Measurements from ENCODE around the gene MBD5.

MBD5 gene

GRCh38 chr2:148021059-148021861 is at the start of gene MBD5:
TSS of gene MBD5 (plus strand) at chr2:148021091.
- peak; percentile 45 for DNase-seq
- Histone ChIP-seq H3K27ac (peak within 1 kb of the TSS; percentile 83), H3K4me3 (ENCODE audit: low read depth, low read length) (peak within 1 kb of the TSS; percentile 92)

GRCh38 chr2:147976102-147976501 is 44.8 kb upstream of the MBD5 start:
- DNase-seq: no peak
- no peak overlapping the region for H3K4me3 ChIP-seq (ENCODE audit: low read depth, low read length)
- no peaks in the 10 kb centered on the region for H3K36me3 ChIP-seq (replicated peaks)
- no peaks in the 10 kb centered on the region for H3K27me3 ChIP-seq (replicated peaks)
- no peak overlapping the region for H3K27ac ChIP-seq
- in situ Hi-C loops (cut with HindIII; ENCODE audit: low pct_ligation_motif_present, low sequenced_read_pairs): loop anchor here (25.0 kb wide), 1 partner anchor 1011 kb away; no protein-coding TSS in a partner anchor
- TF ChIP-seq CTCF (IDR thresholded peaks at IDR 0.05; ENCODE audit: low read depth, low read length, missing control alignments): no peak

More at GRCh38 chr2:148021059-148021861, at the start of gene MBD5:
- Histone ChIP-seq H3K36me3 (replicated peaks) (no peaks in the 10 kb centered on the region), H3K27me3 (replicated peaks) (no peaks in the 10 kb centered on the region)
- TF ChIP-seq CTCF (IDR thresholded peaks at IDR 0.05; ENCODE audit: low read depth, low read length, missing control alignments): no peak
- in situ Hi-C loops (cut with HindIII; ENCODE audit: low pct_ligation_motif_present, low sequenced_read_pairs): no loop called here

- Histone ChIP-seq H3K36me3 (replicated peaks) (no peaks in the 10 kb centered on the region), H3K27me3 (replicated peaks) (no peaks in the 10 kb centered on the region), H3K4me3 (ENCODE audit: low read depth, low read length) (no peak overlapping the region), H3K27ac (no peak overlapping the region)
- DNase-seq: no peak
- no peak for TF ChIP-seq CTCF (IDR thresholded peaks at IDR 0.05; ENCODE audit: low read depth, low read length, missing control alignments)
- in situ Hi-C loops (cut with HindIII; ENCODE audit: low pct_ligation_motif_present, low sequenced_read_pairs): loop anchor here (25.0 kb wide), 1 partner anchor 1010 kb away; no protein-coding TSS in a partner anchor
These were observed 43.2 kb upstream of the MBD5 start for GRCh38 chr2:147977679-147978078.

- in situ Hi-C loops (cut with HindIII; ENCODE audit: low pct_ligation_motif_present, low sequenced_read_pairs): loop anchor here (25.0 kb wide), 1 partner anchor 1006 kb away; no protein-coding TSS in a partner anchor
- DNase-seq: no peak
- H3K27ac ChIP-seq: no peak overlapping the region
- H3K36me3 ChIP-seq (replicated peaks): no peaks in the 10 kb centered on the region
- no peak overlapping the region for H3K4me3 ChIP-seq (ENCODE audit: low read depth, low read length)
- TF ChIP-seq CTCF (IDR thresholded peaks at IDR 0.05; ENCODE audit: low read depth, low read length, missing control alignments): no peak
- no peaks in the 10 kb centered on the region for H3K27me3 ChIP-seq (replicated peaks)
These were observed 39.9 kb upstream of the MBD5 start for GRCh38 chr2:147980940-147981528.

- in situ Hi-C loops (cut with HindIII; ENCODE audit: low pct_ligation_motif_present, low sequenced_read_pairs): loop anchor here (25.0 kb wide), 1 partner anchor 998 kb away; no protein-coding TSS in a partner anchor
- no peak for TF ChIP-seq CTCF (IDR thresholded peaks at IDR 0.05; ENCODE audit: low read depth, low read length, missing control alignments)
- no peak overlapping the region for H3K4me3 ChIP-seq (ENCODE audit: low read depth, low read length)
These were observed 31.8 kb upstream of the MBD5 start for GRCh38 chr2:147989102-147989501.

More at GRCh38 chr2:147989102-147989501, 31.8 kb upstream of the MBD5 start:
- no peak overlapping the region for H3K27ac ChIP-seq
- no peaks in the 10 kb centered on the region for H3K36me3 ChIP-seq (replicated peaks)
- no peaks in the 10 kb centered on the region for H3K27me3 ChIP-seq (replicated peaks)
- no peak for DNase-seq
